Measurements from ENCODE around the gene CHST6.

Gene CHST6

GRCh38 chr16:75478480-75479345, 16.5 kb downstream of the CHST6 start:
- H2AFZ ChIP-seq (ENCODE audit: low read depth, low read length): no peak overlapping the region
- H3K79me1 ChIP-seq (replicated peaks; ENCODE audit: low read length, poor library complexity, severe bottlenecking): no peaks in the 10 kb centered on the region
- H3K23ac ChIP-seq (ENCODE audit: low read length in 2 of 2): no peak overlapping the region

GRCh38 chr16:75477680-75478473, 17.4 kb downstream of the CHST6 start:
- Histone ChIP-seq H2BK15ac (ENCODE audit: low read depth, poor library complexity, severe bottlenecking) (no peak overlapping the region), H4K8ac (ENCODE audit: low read length) (no peak overlapping the region), H2AK5ac (ENCODE audit: low read length, severe bottlenecking) (no peak overlapping the region), H3K79me1 (replicated peaks; ENCODE audit: low read length, poor library complexity, severe bottlenecking) (no peaks in the 10 kb centered on the region), H3K23ac (ENCODE audit: low read length in 2 of 2) (no peak overlapping the region), H3K9me3 (ENCODE audit: control insufficient read depth, low read length) (no peaks in the 10 kb centered on the region), H3K27ac (ENCODE audit: low read length, poor library complexity, severe bottlenecking) (no peak overlapping the region), H2BK12ac (ENCODE audit: low read length in 2 of 2) (no peak overlapping the region), H4K91ac (ENCODE audit: low read length) (no peak overlapping the region), H3K4me1 (ENCODE audit: control insufficient read depth, insufficient read depth, low read depth, low read length) (peaks cover 2% of the 10 kb centered on the region), H2BK5ac (ENCODE audit: low read depth, low read length, poor library complexity, severe bottlenecking) (no peak overlapping the region), H3K9ac (ENCODE audit: low read length) (no peak overlapping the region), H3K36me3 (ENCODE audit: control insufficient read depth in 1 of 2, insufficient read depth in 2 of 2, low read depth in 1 of 2, low read length in 2 of 2) (no peaks in the 10 kb centered on the region), H2BK120ac (ENCODE audit: low read depth, low read length) (no peak overlapping the region), H3K27me3 (ENCODE audit: control insufficient read depth in 1 of 2, insufficient read depth in 1 of 2, low read length in 2 of 2) (peaks cover 0 to 25% of the 10 kb centered on the region in 2 experiments), H3K4me3 (ENCODE audit: insufficient read depth in 1 of 2, low read depth in 1 of 2, low read length in 2 of 2) (no peak overlapping the region), H3K4ac (ENCODE audit: low read depth in 1 of 2, low read length in 2 of 2) (no peak overlapping the region), H3K4me2 (ENCODE audit: low read length, poor library complexity, severe bottlenecking) (no peak overlapping the region), H3K18ac (ENCODE audit: low read depth in 1 of 2, low read length in 2 of 2) (no peak overlapping the region), H3K14ac (ENCODE audit: low read length in 2 of 2) (no peak overlapping the region), H2AFZ (ENCODE audit: low read depth, low read length) (no peak overlapping the region)
- WGBS: 96% methylated on average over 3 of the region's 4 CpGs
- DNase-seq: no peak

More at GRCh38 chr16:75478480-75479345, 16.5 kb downstream of the CHST6 start:
- Histone ChIP-seq H2BK15ac (ENCODE audit: low read depth, poor library complexity, severe bottlenecking) (peak overlapping the region; percentile 19), H3K14ac (ENCODE audit: low read length in 2 of 2) (no peak overlapping the region), H3K36me3 (ENCODE audit: control insufficient read depth in 1 of 2, insufficient read depth in 2 of 2, low read depth in 1 of 2, low read length in 2 of 2) (no peaks in the 10 kb centered on the region), H3K4ac (ENCODE audit: low read depth in 1 of 2, low read length in 2 of 2) (no peak overlapping the region), H4K91ac (ENCODE audit: low read length) (no peak overlapping the region), H3K4me1 (ENCODE audit: control insufficient read depth, insufficient read depth, low read depth, low read length) (peaks cover 2% of the 10 kb centered on the region), H2AK5ac (ENCODE audit: low read length, severe bottlenecking) (no peak overlapping the region), H2BK120ac (ENCODE audit: low read depth, low read length) (no peak overlapping the region), H2BK5ac (ENCODE audit: low read depth, low read length, poor library complexity, severe bottlenecking) (no peak overlapping the region), H4K8ac (ENCODE audit: low read length) (no peak overlapping the region), H3K27ac (ENCODE audit: low read length, poor library complexity, severe bottlenecking) (no peak overlapping the region), H3K27me3 (ENCODE audit: control insufficient read depth in 1 of 2, insufficient read depth in 1 of 2, low read length in 2 of 2) (peaks cover 0 to 25% of the 10 kb centered on the region in 2 experiments), H3K4me2 (ENCODE audit: low read length, poor library complexity, severe bottlenecking) (no peak overlapping the region), H3K9me3 (ENCODE audit: control insufficient read depth, low read length) (no peaks in the 10 kb centered on the region), H3K4me3 (ENCODE audit: insufficient read depth in 1 of 2, low read depth in 1 of 2, low read length in 2 of 2) (no peak overlapping the region), H3K9ac (ENCODE audit: low read length) (no peak overlapping the region), H3K18ac (ENCODE audit: low read depth in 1 of 2, low read length in 2 of 2) (no peak overlapping the region), H2BK12ac (ENCODE audit: low read length in 2 of 2) (no peak overlapping the region)
- no peak for DNase-seq
- WGBS: 96% methylated on average over 80 of the region's 80 CpGs

GRCh38 chr16:75476817-75477216, 18.4 kb downstream of the CHST6 start:
- Histone ChIP-seq H2AK5ac (ENCODE audit: low read length, severe bottlenecking) (no peak overlapping the region), H3K4me1 (ENCODE audit: control insufficient read depth, insufficient read depth, low read depth, low read length) (peaks cover 2% of the 10 kb centered on the region), H3K27me3 (ENCODE audit: control insufficient read depth in 1 of 2, insufficient read depth in 1 of 2, low read length in 2 of 2) (peaks cover 0 to 20% of the 10 kb centered on the region in 2 experiments), H4K8ac (ENCODE audit: low read length) (no peak overlapping the region), H3K79me1 (replicated peaks; ENCODE audit: low read length, poor library complexity, severe bottlenecking) (no peaks in the 10 kb centered on the region), H3K9me3 (ENCODE audit: control insufficient read depth, low read length) (no peaks in the 10 kb centered on the region), H2AFZ (ENCODE audit: low read depth, low read length) (no peak overlapping the region), H3K36me3 (ENCODE audit: control insufficient read depth in 1 of 2, insufficient read depth in 2 of 2, low read depth in 1 of 2, low read length in 2 of 2) (no peaks in the 10 kb centered on the region), H2BK5ac (ENCODE audit: low read depth, low read length, poor library complexity, severe bottlenecking) (no peak overlapping the region), H4K91ac (ENCODE audit: low read length) (no peak overlapping the region), H2BK12ac (ENCODE audit: low read length in 2 of 2) (no peak overlapping the region), H3K9ac (ENCODE audit: low read length) (no peak overlapping the region), H3K18ac (ENCODE audit: low read depth in 1 of 2, low read length in 2 of 2) (no peak overlapping the region), H3K4ac (ENCODE audit: low read depth in 1 of 2, low read length in 2 of 2) (no peak overlapping the region), H3K27ac (ENCODE audit: low read length, poor library complexity, severe bottlenecking) (no peak overlapping the region), H3K23ac (ENCODE audit: low read length in 2 of 2) (no peak overlapping the region), H3K14ac (ENCODE audit: low read length in 2 of 2) (no peak overlapping the region), H2BK120ac (ENCODE audit: low read depth, low read length) (no peak overlapping the region), H3K4me2 (ENCODE audit: low read length, poor library complexity, severe bottlenecking) (no peak overlapping the region), H2BK15ac (ENCODE audit: low read depth, poor library complexity, severe bottlenecking) (no peak overlapping the region), H3K4me3 (ENCODE audit: insufficient read depth in 1 of 2, low read depth in 1 of 2, low read length in 2 of 2) (no peak overlapping the region)
- no peak for DNase-seq
- 88% methylated on average over 8 of the region's 8 CpGs for WGBS

GRCh38 chr16:75475420-75475847, 19.8 kb downstream of the CHST6 start:
- DNase-seq: no peak

More at GRCh38 chr16:75475420-75475847, 19.8 kb downstream of the CHST6 start:
- no peak overlapping the region for H4K8ac ChIP-seq (ENCODE audit: low read length)
- H2AFZ ChIP-seq (ENCODE audit: low read depth, low read length): no peak overlapping the region
- no peak overlapping the region for H2BK120ac ChIP-seq (ENCODE audit: low read depth, low read length)
- H3K14ac ChIP-seq (ENCODE audit: low read length in 2 of 2): no peak overlapping the region
- H3K23ac ChIP-seq (ENCODE audit: low read length in 2 of 2): no peak overlapping the region
- no peak overlapping the region for H3K4ac ChIP-seq (ENCODE audit: low read depth in 1 of 2, low read length in 2 of 2)
- no peaks in the 10 kb centered on the region for H3K36me3 ChIP-seq (ENCODE audit: control insufficient read depth in 1 of 2, insufficient read depth in 2 of 2, low read depth in 1 of 2, low read length in 2 of 2)
- no peaks in the 10 kb centered on the region for H3K9me3 ChIP-seq (ENCODE audit: control insufficient read depth, low read length)
- H2AK5ac ChIP-seq (ENCODE audit: low read length, severe bottlenecking): no peak overlapping the region
- H3K4me2 ChIP-seq (ENCODE audit: low read length, poor library complexity, severe bottlenecking): no peak overlapping the region
- H3K27me3 ChIP-seq (ENCODE audit: control insufficient read depth in 1 of 2, insufficient read depth in 1 of 2, low read length in 2 of 2): peaks cover 0 to 11% of the 10 kb centered on the region in 2 experiments
- H2BK5ac ChIP-seq (ENCODE audit: low read depth, low read length, poor library complexity, severe bottlenecking): no peak overlapping the region
- H2BK15ac ChIP-seq (ENCODE audit: low read depth, poor library complexity, severe bottlenecking): no peak overlapping the region
- peaks cover 2% of the 10 kb centered on the region for H3K4me1 ChIP-seq (ENCODE audit: control insufficient read depth, insufficient read depth, low read depth, low read length)
- H3K9ac ChIP-seq (ENCODE audit: low read length): no peak overlapping the region
- H3K27ac ChIP-seq (ENCODE audit: low read length, poor library complexity, severe bottlenecking): no peak overlapping the region
- H4K91ac ChIP-seq (ENCODE audit: low read length): no peak overlapping the region
- WGBS: 91% methylated on average over 2 of the region's 2 CpGs
- H3K4me3 ChIP-seq (ENCODE audit: insufficient read depth in 1 of 2, low read depth in 1 of 2, low read length in 2 of 2): no peak overlapping the region
- H2BK12ac ChIP-seq (ENCODE audit: low read length in 2 of 2): no peak overlapping the region
- H3K79me1 ChIP-seq (replicated peaks; ENCODE audit: low read length, poor library complexity, severe bottlenecking): no peaks in the 10 kb centered on the region
- no peak overlapping the region for H3K18ac ChIP-seq (ENCODE audit: low read depth in 1 of 2, low read length in 2 of 2)

All from mesenchymal stem cell (in vitro differentiated cells and primary cell).